BLaER1 treated with 17β-estradiol and CSF1 and Interleukin-3, amounts not matched to agents 10 nM and 100 nM (cell line): Measurements from ENCODE around the gene CYP2A13.
"Not testable (repeated sequence)": the region's sequence is repeated elsewhere in the genome, so short reads cannot be mapped to it uniquely, and the experiment has no call there.

Experiments used
- H3K27ac ChIP-seq, 11 experiments: shearing (Covaris generic); formaldehyde crosslinking; 2 replicates each; pipeline ENCODE4 v1.8.1; 2022
- H3K27me3 ChIP-seq, 11 experiments: shearing (Covaris generic); formaldehyde crosslinking; 2 replicates each; pipeline ENCODE4 v1.8.1; 2022
- H3K36me3 ChIP-seq, 11 experiments: shearing (Covaris generic); formaldehyde crosslinking; 2 replicates each; pipeline ENCODE4 v1.8.1; 2022
- H3K4me1 ChIP-seq, 10 experiments: shearing (Covaris generic); formaldehyde crosslinking; 2 replicates each; pipeline ENCODE4 v1.8.1; 2022
- H3K4me2 ChIP-seq, 11 experiments: shearing (Covaris generic); formaldehyde crosslinking; 2 replicates each; pipeline ENCODE4 v1.8.1; 2022
- H3K4me3 ChIP-seq, 10 experiments: shearing (Covaris generic); formaldehyde crosslinking; 2 replicates each; pipeline ENCODE4 v1.8.1; 2022
- H3K9ac ChIP-seq, 11 experiments: shearing (Covaris generic); formaldehyde crosslinking; 2 replicates each; pipeline ENCODE4 v1.8.1; 2022
- H3K9me3 ChIP-seq, 11 experiments: shearing (Covaris generic); formaldehyde crosslinking; replicated peaks in 1 of 11; 2 replicates each; pipeline ENCODE4 v1.8.1; 2022
- H4K20me1 ChIP-seq, 11 experiments: shearing (Covaris generic); formaldehyde crosslinking; 2 replicates each; pipeline ENCODE4 v1.8.1; 2022
- Cebpa-rat ChIP-seq, 11 experiments: shearing (Covaris generic); IDR thresholded peaks; 2 replicates each; pipeline ENCODE4 v1.8.1; 2022

Gene CYP2A13

GRCh38 chr19:41085748-41086415 lies 2.4 kb upstream of the CYP2A13 start:
- Histone ChIP-seq H3K9ac (no peak overlapping the region), H3K4me3 (no peak overlapping the region), H3K4me1 (no peaks in the 10 kb centered on the region), H3K36me3 (no peaks in the 10 kb centered on the region), H3K4me2 (no peak overlapping the region), H3K9me3 (peaks cover 0 to 10% (median 6%) of the 10 kb centered on the region in 11 experiments; a peak in 7 of 22 replicates), H3K27ac (no peak overlapping the region), H3K27me3 (no peaks in the 10 kb centered on the region; a peak in 3 of 22 replicates), H4K20me1 (no peaks in the 10 kb centered on the region)
- TF ChIP-seq Cebpa-rat (IDR thresholded peaks at IDR 0.05) = no peak

GRCh38 chr19:41089959-41090358 lies 1.7 kb downstream of the CYP2A13 start:
- Histone ChIP-seq H3K4me2 (no peak overlapping the region), H3K9me3 (peaks cover 0 to 2% (median 0%) of the 10 kb centered on the region in 11 experiments; a peak in 3 of 22 replicates), H3K9ac (no peak overlapping the region), H3K27ac (no peak overlapping the region), H4K20me1 (no peaks in the 10 kb centered on the region), H3K36me3 (no peaks in the 10 kb centered on the region), H3K4me1 (no peaks in the 10 kb centered on the region), H3K27me3 (no peaks in the 10 kb centered on the region; a peak in 3 of 22 replicates), H3K4me3 (no peak overlapping the region)
- no peak for TF ChIP-seq Cebpa-rat (IDR thresholded peaks at IDR 0.05)

GRCh38 chr19:41095703-41096102 lies 7.5 kb downstream of the CYP2A13 start:
- peaks cover 10 to 23% (median 20%) of the 10 kb centered on the region in 11 experiments; a peak in 21 of 22 replicates for H3K9me3 ChIP-seq
- no peak overlapping the region for H3K4me2 ChIP-seq
- H3K27ac ChIP-seq = no peak overlapping the region
- no peak overlapping the region for H3K9ac ChIP-seq
- no peaks in the 10 kb centered on the region for H3K36me3 ChIP-seq
- no peaks in the 10 kb centered on the region for H4K20me1 ChIP-seq
- no peak overlapping the region for H3K4me3 ChIP-seq
- TF ChIP-seq Cebpa-rat (IDR thresholded peaks at IDR 0.05) = no peak
- H3K27me3 ChIP-seq = no peaks in the 10 kb centered on the region
- no peaks in the 10 kb centered on the region for H3K4me1 ChIP-seq

GRCh38 chr19:41096353-41096752 lies 8.1 kb downstream of the CYP2A13 start:
- Histone ChIP-seq H3K4me1 (no peaks in the 10 kb centered on the region), H3K27ac (no peak overlapping the region), H3K27me3 (no peaks in the 10 kb centered on the region)

GRCh38 chr19:41097302-41097701 lies 9.1 kb downstream of the CYP2A13 start:
- Histone ChIP-seq H3K36me3 (no peaks in the 10 kb centered on the region), H3K27ac (no peak overlapping the region), H3K27me3 (no peaks in the 10 kb centered on the region), H3K4me2 (no peak overlapping the region), H3K4me3 (no peak overlapping the region), H3K9ac (no peak overlapping the region), H3K9me3 (peaks cover 17 to 38% (median 26%) of the 10 kb centered on the region in 11 experiments), H4K20me1 (no peaks in the 10 kb centered on the region), H3K4me1 (no peaks in the 10 kb centered on the region)
- no peak for TF ChIP-seq Cebpa-rat (IDR thresholded peaks at IDR 0.05)

More at GRCh38 chr19:41096353-41096752, 8.1 kb downstream of the CYP2A13 start:
- no peak for TF ChIP-seq Cebpa-rat (IDR thresholded peaks at IDR 0.05)
- Histone ChIP-seq H3K9me3 (peaks cover 10 to 28% (median 20%) of the 10 kb centered on the region in 11 experiments; a peak in 21 of 22 replicates), H3K4me3 (no peak overlapping the region), H3K4me2 (no peak overlapping the region), H3K36me3 (no peaks in the 10 kb centered on the region), H3K9ac (no peak overlapping the region), H4K20me1 (no peaks in the 10 kb centered on the region)

GRCh38 chr19:41098762-41099161 lies 10.5 kb downstream of the CYP2A13 start:
- H4K20me1 ChIP-seq = no peaks in the 10 kb centered on the region
- H3K9ac ChIP-seq = no peak overlapping the region
- no peak overlapping the region for H3K4me2 ChIP-seq
- TF ChIP-seq Cebpa-rat (IDR thresholded peaks at IDR 0.05) = no peak
- H3K4me1 ChIP-seq = no peaks in the 10 kb centered on the region
- no peaks in the 10 kb centered on the region for H3K36me3 ChIP-seq
- no peak overlapping the region for H3K27ac ChIP-seq
- H3K27me3 ChIP-seq = no peaks in the 10 kb centered on the region
- H3K9me3 ChIP-seq = peaks cover 24 to 46% (median 33%) of the 10 kb centered on the region in 11 experiments
- no peak overlapping the region for H3K4me3 ChIP-seq

- H3K4me1 ChIP-seq, H3K27me3 ChIP-seq, H3K27ac ChIP-seq, H3K4me3 ChIP-seq, H3K36me3 ChIP-seq, H3K9ac ChIP-seq, H4K20me1 ChIP-seq, H3K4me2 ChIP-seq: not testable (repeated sequence)
- peaks cover 23 to 52% (median 35%) of the 10 kb centered on the region in 11 experiments for H3K9me3 ChIP-seq
Observed at GRCh38 chr19:41102210-41102609, 14.0 kb downstream of the CYP2A13 start.

GRCh38 chr19:41106177-41106576 lies 17.9 kb downstream of the CYP2A13 start:
- peak in 5 of 11 experiments; percentile 25 to 72 (median 30); a peak in 3 of 22 replicates for TF ChIP-seq Cebpa-rat (IDR thresholded peaks at IDR 0.05)
- Histone ChIP-seq H3K27ac (no peak overlapping the region), H3K36me3 (no peaks in the 10 kb centered on the region), H3K27me3 (no peaks in the 10 kb centered on the region), H4K20me1 (no peaks in the 10 kb centered on the region), H3K9me3 (peaks cover 13 to 28% (median 19%) of the 10 kb centered on the region in 11 experiments), H3K9ac (no peak overlapping the region), H3K4me3 (no peak overlapping the region), H3K4me2 (no peak overlapping the region), H3K4me1 (peaks cover 0 to 20% (median 5%) of the 10 kb centered on the region in 10 experiments; a peak in 14 of 20 replicates)

- H4K20me1 ChIP-seq = no peaks in the 10 kb centered on the region
- no peak overlapping the region for H3K4me3 ChIP-seq
- H3K9ac ChIP-seq = peak overlapping the region in 5 of 11 experiments; percentile 10 to 58 (median 48); a peak in 5 of 22 replicates
- no peaks in the 10 kb centered on the region for H3K36me3 ChIP-seq
- H3K4me2 ChIP-seq = peak overlapping the region in 9 of 11 experiments; percentile 31 to 76 (median 57); a peak in 18 of 22 replicates
- no peaks in the 10 kb centered on the region for H3K9me3 ChIP-seq
- TF ChIP-seq Cebpa-rat (IDR thresholded peaks at IDR 0.05) = no peak
- peaks cover 0 to 55% (median 23%) of the 10 kb centered on the region in 10 experiments; a peak in 17 of 20 replicates for H3K4me1 ChIP-seq
- peak overlapping the region in 7 of 11 experiments; percentile 25 to 76 (median 69); a peak in 11 of 22 replicates for H3K27ac ChIP-seq
- H3K27me3 ChIP-seq = no peaks in the 10 kb centered on the region
Observed at GRCh38 chr19:41111296-41111695, 23.0 kb downstream of the CYP2A13 start.
